ENCODE results near the gene FTO. TPM values are rescaled to one million over a fixed set of nuclear protein-coding genes. Genes with fewer than 3 reads are reported as not detected.

FTO gene
- total and polyA plus RNA-seq, 2 of the 13 experiments (the other 11 are each of a cell fraction or from before 2014, with no cell fraction given) = 41.6 to 55.8 TPM

- peak; percentile 41; the same call in 1 of the 2 replicates for TF ChIP-seq AHDC1 (CRISPR knock-in tag; IDR thresholded peaks at IDR 0.05; ENCODE audit: borderline replicate concordance)
- TF ChIP-seq ONECUT2 (CRISPR knock-in tag; IDR thresholded peaks at IDR 0.05) = no peak; the same call in 1 of the 2 replicates
- no peak for TF ChIP-seq ZNF33A (CRISPR knock-in tag; IDR thresholded peaks at IDR 0.05; ENCODE audit: borderline replicate concordance)
- peak; percentile 89 for TF ChIP-seq RXRB (CRISPR knock-in tag; IDR thresholded peaks at IDR 0.05; ENCODE audit: borderline replicate concordance)
- no peak for TF ChIP-seq PLSCR1 (CRISPR knock-in tag; IDR thresholded peaks at IDR 0.05; ENCODE audit: borderline replicate concordance)
- TF ChIP-seq ELK4 (CRISPR knock-in tag; IDR thresholded peaks at IDR 0.05; ENCODE audit: borderline replicate concordance) = no peak
- TF ChIP-seq PHB2 (IDR thresholded peaks at IDR 0.05; ENCODE audit: partially characterized antibody) = no peak
- peak; percentile 56; the same call in 1 of the 2 replicates for TF ChIP-seq ZFY (CRISPR knock-in tag; IDR thresholded peaks at IDR 0.05)
- TF ChIP-seq ZNF275 (CRISPR knock-in tag; IDR thresholded peaks at IDR 0.05; ENCODE audit: borderline replicate concordance) = 0 out of 2 replicates have a peak, but pooled peaks have one; percentile 38
- peak; percentile 72 for TF ChIP-seq ZNF687 (CRISPR knock-in tag; IDR thresholded peaks at IDR 0.05)
- peak; percentile 59 for TF ChIP-seq ZNF800 (CRISPR knock-in tag; IDR thresholded peaks at IDR 0.05)
These were observed 457.3 kb downstream of the FTO start (continued) for GRCh38 chr16:54160939-54161897.
